Activated naive CD8-positive, alpha-beta T cell treated with anti-CD3 and anti-CD28 coated beads, Interleukin-2, amount 50 U/mL, for 24 hours (primary cell): ENCODE data around the gene PPP1R1B.

Experiments used
- ATAC-seq: fragments of 150-1000 bp; cut with Tn5 transposase; one replicate; pipeline ENCODE4 v1.10.0; 2021
- DNase-seq: peaks from one replicate; pipeline ENCODE4 v3.0.0; 2021
- H3K27ac Mint-ChIP-seq: one replicate; pipeline ENCODE4 v1.8.0; 2021; ENCODE audit warnings: mild to moderate bottlenecking, mixed read lengths
- H3K27me3 Mint-ChIP-seq: one replicate; pipeline ENCODE4 v1.8.0; 2021; ENCODE audit warnings: mixed read lengths
- H3K36me3 Mint-ChIP-seq: one replicate; pipeline ENCODE4 v1.8.0; 2021; ENCODE audit warnings: low read depth, mixed read lengths
- H3K4me1 Mint-ChIP-seq: one replicate; pipeline ENCODE4 v1.8.0; 2021; ENCODE audit warnings: mixed read lengths
- H3K4me3 Mint-ChIP-seq: one replicate; pipeline ENCODE4 v1.8.0; 2021; ENCODE audit warnings: mild to moderate bottlenecking, moderate library complexity, mixed read lengths
- H3K9me3 Mint-ChIP-seq: one replicate; pipeline ENCODE4 v1.8.0; 2021; ENCODE audit warnings: mixed read lengths

PPP1R1B gene

DNA sequence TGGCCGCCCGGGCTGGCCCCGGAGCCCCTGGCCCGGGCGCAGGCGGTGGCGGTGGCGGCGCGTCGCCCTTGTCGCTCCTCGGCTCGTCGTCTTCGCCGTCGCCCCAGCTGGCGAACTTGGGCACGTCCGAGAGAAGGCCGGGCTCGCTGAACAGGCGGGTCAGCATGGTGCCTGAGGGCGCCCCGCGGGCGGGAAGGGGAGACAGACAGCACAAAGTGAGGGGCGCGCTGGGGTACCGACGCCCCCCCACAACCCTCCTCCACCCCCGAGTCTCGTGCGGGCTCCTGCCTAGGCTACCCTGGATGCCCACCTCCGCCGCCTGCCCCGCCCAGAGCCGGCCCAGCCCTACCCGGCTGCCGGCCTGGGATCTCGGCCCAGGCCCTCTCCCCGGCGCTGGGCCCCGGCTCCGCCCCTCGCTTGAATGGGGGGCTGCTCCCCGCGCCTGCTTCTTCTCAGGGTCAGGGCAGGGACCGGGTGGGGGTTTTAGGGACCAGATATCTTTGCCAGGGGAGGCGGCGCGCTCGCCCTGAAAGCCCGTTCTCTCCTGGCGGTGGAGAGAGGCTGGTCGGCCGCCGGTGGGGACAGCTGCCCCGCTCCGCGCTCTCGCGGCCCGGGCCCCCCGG lies 20.2 kb upstream of the PPP1R1B start:
- H3K27me3 Mint-ChIP-seq: peaks cover 71% of the 10 kb centered on the region
- ATAC-seq (no peak), DNase-seq (no peak)
- H3K36me3 Mint-ChIP-seq: no peaks in the 10 kb centered on the region
- no peak overlapping the region for H3K27ac Mint-ChIP-seq
- H3K4me1 Mint-ChIP-seq: peaks cover 23% of the 10 kb centered on the region
- no peak overlapping the region for H3K4me3 Mint-ChIP-seq
- no peaks in the 10 kb centered on the region for H3K9me3 Mint-ChIP-seq

DNA sequence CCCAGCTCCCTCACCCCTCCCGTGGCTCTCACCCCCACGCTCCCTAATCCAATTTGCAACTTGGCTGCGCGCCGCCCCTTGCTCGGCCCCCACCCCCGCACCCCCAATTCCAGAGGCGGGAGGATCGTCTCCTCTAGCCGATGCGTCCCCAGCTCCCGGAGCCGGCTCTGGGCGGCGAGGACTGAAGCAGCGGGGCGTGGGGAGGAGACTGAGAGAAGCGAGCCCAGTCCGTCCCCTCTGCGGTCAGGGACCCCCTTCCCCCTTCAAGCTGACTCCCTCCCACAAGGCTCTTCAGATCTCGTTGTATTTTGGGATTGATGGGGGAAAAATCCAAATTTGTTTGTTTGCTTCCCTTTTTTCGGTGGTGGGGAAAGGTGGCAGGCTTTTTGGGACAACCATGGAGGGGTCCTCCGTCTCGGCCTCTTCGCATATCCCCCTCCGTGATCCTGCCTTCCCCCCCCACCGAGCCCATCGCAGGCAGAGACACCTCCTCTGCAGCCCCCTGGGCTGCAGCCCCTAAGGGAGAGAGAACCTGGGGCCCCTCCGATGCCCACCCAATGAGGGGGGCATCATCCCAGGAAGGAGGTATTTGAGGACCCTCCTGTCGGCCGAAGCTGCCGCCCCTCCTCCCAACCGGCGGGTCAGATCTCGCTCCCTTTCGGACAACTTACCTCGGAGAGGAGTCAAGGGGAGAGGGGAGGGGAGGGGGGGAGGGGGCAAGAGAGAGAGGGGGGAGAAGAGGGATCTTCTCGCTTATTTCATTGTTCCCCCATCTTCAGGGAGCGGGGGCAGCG lies 19.5 kb upstream of the PPP1R1B start:
- no peak for ATAC-seq
- H3K27me3 Mint-ChIP-seq: peaks cover 64% of the 10 kb centered on the region
- peak; percentile 2 for DNase-seq
- H3K36me3 Mint-ChIP-seq: no peaks in the 10 kb centered on the region
- H3K4me1 Mint-ChIP-seq: peaks cover 23% of the 10 kb centered on the region
- no peak overlapping the region for H3K27ac Mint-ChIP-seq
- H3K4me3 Mint-ChIP-seq: no peak overlapping the region
- H3K9me3 Mint-ChIP-seq: no peaks in the 10 kb centered on the region

DNA sequence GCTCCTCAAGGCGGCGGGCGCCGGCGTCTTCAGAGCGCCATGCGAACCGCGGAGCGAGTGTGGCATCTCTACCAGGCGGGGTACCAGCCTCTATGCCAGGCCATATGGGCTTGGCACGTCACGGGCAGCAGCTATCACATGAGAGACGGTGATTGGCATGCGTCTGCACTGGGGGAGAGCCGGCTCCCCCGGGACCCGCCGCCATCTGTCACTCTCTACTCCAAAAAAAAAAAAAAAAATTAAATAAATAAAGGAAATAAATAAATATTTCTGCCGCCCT lies 19.0 kb upstream of the PPP1R1B start, which contains the start of gene NEUROD2:
Gene NEUROD2 (minus strand): TSS at position 70 of the 280 bp plus-strand sequence. CDS start 1,321 bp downstream, outside the sequence.
- H3K27ac Mint-ChIP-seq: no peak within 1 kb of the TSS
- H3K4me3 Mint-ChIP-seq: no peak within 1 kb of the TSS
- no peak for ATAC-seq

DNA sequence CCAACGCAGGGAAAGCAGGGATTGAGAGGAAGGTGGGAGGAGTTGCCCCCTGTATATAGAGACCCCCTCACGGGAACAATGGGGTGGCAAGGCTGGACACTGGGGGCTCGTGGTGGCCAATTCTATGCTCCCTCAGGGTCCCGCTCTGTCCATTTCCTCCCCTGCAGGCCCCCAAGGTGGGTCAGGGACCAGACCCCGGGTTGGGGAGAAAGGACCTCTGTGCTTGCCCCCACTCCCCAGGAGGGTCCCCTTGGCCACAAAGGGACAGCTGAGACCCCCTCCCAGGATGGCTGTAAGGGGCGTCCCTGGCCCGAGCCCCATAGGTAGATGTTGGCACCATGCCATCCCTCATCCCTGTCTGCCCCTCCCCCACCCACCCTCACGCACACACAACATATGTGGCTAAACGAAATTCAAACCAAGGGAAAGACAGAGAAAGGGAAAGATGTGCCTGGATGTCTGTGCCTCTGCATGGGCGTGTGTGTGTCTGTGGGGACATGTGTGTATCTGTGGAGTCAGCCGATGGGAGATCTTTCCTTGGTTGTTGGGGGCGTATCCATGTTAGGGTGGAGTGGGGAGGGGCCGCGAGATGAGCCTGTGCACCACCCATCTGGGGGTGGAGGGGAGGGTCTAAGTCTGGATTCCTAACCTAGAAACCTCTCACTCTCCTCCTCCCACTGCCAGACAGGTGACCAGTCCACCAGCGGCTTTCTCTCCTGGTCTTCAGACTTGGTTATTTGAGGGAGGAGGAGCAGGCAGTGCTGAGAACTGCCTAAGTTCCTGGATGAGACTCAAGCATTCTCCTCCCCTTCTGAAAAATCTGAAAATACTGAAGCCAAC lies 18.4 kb upstream of the PPP1R1B start:
- H3K27ac Mint-ChIP-seq: no peak overlapping the region
- ATAC-seq (no peak), DNase-seq (no peak)
- no peaks in the 10 kb centered on the region for H3K9me3 Mint-ChIP-seq
- no peaks in the 10 kb centered on the region for H3K36me3 Mint-ChIP-seq
- peaks cover 59% of the 10 kb centered on the region for H3K27me3 Mint-ChIP-seq
- no peak overlapping the region for H3K4me3 Mint-ChIP-seq
- H3K4me1 Mint-ChIP-seq: peaks cover 20% of the 10 kb centered on the region

More for the DNA sequence above, 19.0 kb upstream of the PPP1R1B start, which contains the start of gene NEUROD2:
- peaks cover 60% of the 10 kb centered on the region for H3K27me3 Mint-ChIP-seq
- peaks cover 23% of the 10 kb centered on the region for H3K4me1 Mint-ChIP-seq
- no peak for DNase-seq
- no peaks in the 10 kb centered on the region for H3K36me3 Mint-ChIP-seq
- no peaks in the 10 kb centered on the region for H3K9me3 Mint-ChIP-seq

DNA sequence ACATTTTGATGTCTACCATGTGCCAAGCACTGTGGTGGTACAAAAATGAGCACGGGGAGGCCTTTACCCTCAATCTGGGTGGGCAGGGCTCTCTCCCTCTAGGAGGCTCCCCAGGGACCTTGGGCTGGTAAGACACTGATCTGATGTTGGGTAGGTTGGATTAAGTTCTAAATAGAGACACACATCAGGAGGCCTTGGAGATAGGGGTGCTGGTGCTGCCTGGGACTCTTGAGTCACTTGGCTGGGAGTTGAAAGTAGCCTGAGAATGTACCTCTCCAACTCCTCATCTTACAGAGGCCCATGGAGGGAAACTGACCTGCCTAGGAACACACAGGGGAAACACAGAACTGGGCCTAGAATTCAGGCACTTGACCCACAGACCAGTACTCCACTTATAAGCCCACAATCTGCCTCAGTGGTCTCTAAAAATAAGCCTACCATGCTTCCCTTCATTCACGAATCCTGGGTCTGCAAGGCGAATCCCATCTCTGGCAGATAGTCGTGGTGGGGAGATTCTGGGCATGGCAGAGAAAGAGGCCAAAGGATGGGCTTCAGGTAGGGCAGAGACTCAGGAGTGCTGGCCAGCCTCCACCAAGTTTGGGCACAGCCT lies 17.2 kb upstream of the PPP1R1B start:
- Mint-ChIP-seq H3K27ac (no peak overlapping the region), H3K9me3 (no peaks in the 10 kb centered on the region), H3K36me3 (no peaks in the 10 kb centered on the region), H3K4me1 (peaks cover 15% of the 10 kb centered on the region), H3K4me3 (no peak overlapping the region), H3K27me3 (peaks cover 54% of the 10 kb centered on the region)
- DNase-seq (no peak), ATAC-seq (no peak)

DNA sequence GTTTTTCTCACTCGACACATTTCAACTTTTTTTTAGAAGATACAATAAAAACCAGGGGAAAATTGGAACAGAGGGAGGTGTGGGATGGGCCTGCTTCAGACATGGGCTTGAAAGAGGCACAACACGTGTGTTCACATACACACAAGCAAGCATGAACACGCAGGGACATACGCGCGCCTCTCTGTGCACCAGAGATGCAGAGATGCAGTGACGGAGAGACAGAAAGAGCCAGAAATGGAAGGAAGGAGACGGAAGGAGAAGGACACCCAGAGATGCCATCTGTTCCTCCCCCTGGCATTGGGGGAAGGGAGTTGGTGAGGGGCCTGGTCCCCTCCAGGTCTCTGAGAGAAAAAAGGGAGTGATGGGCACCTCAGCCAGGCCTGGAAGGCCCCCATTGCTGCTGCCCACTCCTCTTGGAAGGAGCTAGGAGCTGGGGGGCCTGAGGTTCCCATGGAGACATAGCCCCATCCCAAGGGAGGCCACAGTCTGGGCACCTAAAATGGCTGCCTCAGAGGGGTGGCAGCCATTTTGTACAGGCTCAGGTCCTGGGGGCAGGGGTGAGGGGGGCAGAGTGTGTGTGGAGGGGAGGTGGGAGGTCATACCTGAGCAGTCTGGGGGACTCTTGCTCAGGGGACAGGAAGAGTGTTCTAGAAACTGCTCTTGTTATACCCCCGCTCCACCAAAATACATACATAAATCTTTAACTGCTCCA lies 15.2 kb upstream of the PPP1R1B start:
- H3K36me3 Mint-ChIP-seq: no peaks in the 10 kb centered on the region
- H3K27ac Mint-ChIP-seq: no peak overlapping the region
- H3K4me1 Mint-ChIP-seq: peaks cover 4% of the 10 kb centered on the region
- ATAC-seq (no peak), DNase-seq (no peak)
- peaks cover 57% of the 10 kb centered on the region for H3K27me3 Mint-ChIP-seq
- H3K4me3 Mint-ChIP-seq: no peak overlapping the region
- no peaks in the 10 kb centered on the region for H3K9me3 Mint-ChIP-seq

DNA sequence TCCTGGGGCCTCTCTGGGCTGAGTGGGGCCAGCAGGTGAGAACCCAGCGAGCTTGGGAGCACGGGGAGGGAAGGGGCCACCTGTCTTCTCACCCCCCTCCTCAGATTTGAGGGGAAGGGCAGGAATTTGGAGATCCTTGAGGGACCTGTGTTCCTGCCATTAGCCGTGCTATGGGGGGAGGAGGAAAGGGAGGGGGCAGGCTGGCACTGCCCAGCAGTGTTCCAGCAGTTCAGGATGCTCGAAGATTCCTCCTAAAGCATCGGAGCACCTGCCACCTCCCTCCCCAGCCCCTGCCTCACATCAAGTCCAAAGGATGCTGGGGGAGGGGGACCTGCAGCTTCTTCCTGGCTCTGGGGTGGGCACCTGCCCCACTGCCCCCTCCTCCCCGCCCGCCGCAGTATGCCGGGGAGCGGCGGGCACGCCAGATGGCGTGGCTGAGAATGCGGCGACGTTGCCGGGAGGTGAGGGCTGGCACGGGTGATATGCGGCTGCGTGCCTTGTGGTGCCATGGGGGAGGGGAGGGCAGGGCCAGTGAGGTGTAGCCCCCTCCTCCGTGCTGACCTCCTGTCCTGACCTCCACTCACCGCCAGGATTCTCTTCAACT lies 14.4 kb upstream of the PPP1R1B start:
- Mint-ChIP-seq H3K27me3 (peaks cover 55% of the 10 kb centered on the region), H3K4me1 (peaks cover 3% of the 10 kb centered on the region), H3K36me3 (no peaks in the 10 kb centered on the region), H3K4me3 (no peak overlapping the region), H3K9me3 (no peaks in the 10 kb centered on the region), H3K27ac (no peak overlapping the region)
- DNase-seq: no peak
- ATAC-seq: no peak

DNA sequence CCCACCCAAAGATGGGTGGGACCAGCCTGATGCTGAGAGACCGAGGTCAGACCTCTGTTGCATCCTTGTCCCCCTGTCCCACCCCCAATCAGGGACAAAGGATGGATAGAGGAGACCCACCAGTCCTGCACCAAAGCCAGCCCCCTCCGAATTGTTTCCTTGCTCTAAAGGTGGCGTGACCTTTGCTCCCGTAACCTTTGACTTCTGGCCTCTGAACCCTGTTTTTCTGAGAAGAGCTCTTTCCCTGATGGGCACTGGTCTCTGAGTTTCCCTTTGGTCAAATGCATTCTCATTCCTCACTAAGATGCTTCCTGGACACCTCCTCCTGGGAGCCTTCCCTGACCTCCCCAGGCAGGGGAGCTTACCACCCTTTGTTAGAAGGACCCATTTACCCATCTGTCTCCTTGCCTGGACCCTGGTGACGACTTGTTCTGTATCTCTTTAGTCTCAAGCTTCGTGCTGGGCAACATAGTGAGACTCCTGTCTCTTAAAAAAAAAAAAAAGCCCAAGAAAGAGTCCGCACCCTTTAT lies 13.8 kb upstream of the PPP1R1B start:
- Mint-ChIP-seq H3K36me3 (no peaks in the 10 kb centered on the region), H3K27ac (no peak overlapping the region), H3K9me3 (no peaks in the 10 kb centered on the region), H3K4me3 (no peak overlapping the region), H3K27me3 (peaks cover 52% of the 10 kb centered on the region), H3K4me1 (peaks cover 2% of the 10 kb centered on the region)
- DNase-seq (no peak), ATAC-seq (no peak)

DNA sequence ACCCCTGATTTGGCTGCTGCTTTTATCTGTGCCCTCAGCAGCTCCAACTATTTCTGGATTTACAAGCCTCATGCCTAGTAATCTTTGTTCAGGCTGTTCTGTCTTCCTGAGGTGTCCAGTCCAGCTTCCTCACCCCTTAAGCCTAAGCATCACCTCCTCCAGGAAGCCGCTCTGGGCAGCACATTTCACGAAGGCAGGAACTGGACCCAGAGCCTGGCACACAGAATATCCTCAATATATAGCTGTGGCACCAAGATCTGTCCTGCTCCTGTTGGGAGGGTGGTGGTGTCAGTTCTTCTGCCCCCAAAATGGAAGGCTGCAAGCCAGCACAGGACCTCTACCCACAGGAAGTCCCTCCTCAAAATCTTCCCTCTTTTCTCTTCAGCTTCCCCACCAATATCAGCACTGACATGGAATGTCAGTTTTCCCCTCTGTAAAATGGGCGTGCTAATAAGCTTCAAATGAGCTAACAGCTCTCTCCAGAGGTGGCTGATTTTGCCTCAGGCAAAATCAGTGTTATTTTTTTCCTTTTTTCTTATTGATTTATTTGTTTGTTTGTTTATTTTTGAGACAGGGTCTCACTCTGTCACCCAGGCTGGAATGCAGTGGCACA lies 12.1 kb upstream of the PPP1R1B start:
- H3K27ac Mint-ChIP-seq: no peak overlapping the region
- no peaks in the 10 kb centered on the region for H3K36me3 Mint-ChIP-seq
- ATAC-seq (no peak), DNase-seq (no peak)
- peaks cover 2% of the 10 kb centered on the region for H3K4me1 Mint-ChIP-seq
- H3K27me3 Mint-ChIP-seq: peaks cover 36% of the 10 kb centered on the region
- H3K4me3 Mint-ChIP-seq: no peak overlapping the region
- no peaks in the 10 kb centered on the region for H3K9me3 Mint-ChIP-seq

DNA sequence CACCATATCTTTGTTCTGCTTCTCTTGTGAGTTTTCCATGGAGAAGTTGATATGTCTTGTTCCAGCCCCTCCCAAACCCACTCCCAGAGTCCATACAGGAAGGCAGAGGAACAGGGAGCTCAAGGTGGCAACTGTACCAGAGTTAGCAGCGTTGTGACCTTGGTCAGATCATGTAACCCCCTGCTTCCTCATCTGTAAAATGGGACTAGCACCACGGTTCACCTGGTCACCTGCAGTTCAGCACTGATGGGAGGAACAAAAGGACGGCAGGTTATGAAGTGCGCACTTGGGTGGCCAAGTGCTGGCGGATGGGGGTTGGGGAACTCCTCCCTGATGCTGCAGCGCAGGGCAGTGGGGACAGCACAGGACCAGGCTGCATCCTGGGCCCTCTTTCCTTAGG lies 11.3 kb upstream of the PPP1R1B start:
- H3K27ac Mint-ChIP-seq: no peak overlapping the region
- ATAC-seq (no peak), DNase-seq (no peak)
- no peaks in the 10 kb centered on the region for H3K36me3 Mint-ChIP-seq
- H3K4me3 Mint-ChIP-seq: no peak overlapping the region
- peaks cover 33% of the 10 kb centered on the region for H3K27me3 Mint-ChIP-seq
- no peaks in the 10 kb centered on the region for H3K9me3 Mint-ChIP-seq
- peaks cover 2% of the 10 kb centered on the region for H3K4me1 Mint-ChIP-seq

DNA sequence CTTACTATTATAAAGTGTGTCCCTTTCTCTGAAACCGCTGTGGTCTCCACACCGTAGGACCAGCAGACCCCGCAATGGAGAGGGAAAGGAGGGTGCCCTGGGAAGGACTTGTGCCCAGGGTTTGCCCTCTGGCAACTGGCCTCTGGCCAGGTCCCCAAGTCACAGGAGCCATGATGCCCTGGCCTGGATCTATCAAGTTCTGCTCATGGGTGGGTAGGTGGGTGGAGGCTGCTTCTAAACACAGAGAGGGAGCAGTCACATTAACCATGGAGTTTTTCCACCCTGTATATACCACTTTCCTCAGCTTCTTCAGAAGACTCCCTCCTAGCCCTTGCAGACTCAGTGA lies 9.7 kb upstream of the PPP1R1B start:
- peaks cover 30% of the 10 kb centered on the region for H3K27me3 Mint-ChIP-seq
- peak overlapping the region; percentile 5 for H3K27ac Mint-ChIP-seq
- H3K9me3 Mint-ChIP-seq: no peaks in the 10 kb centered on the region
- DNase-seq (no peak), ATAC-seq (no peak)
- H3K36me3 Mint-ChIP-seq: no peaks in the 10 kb centered on the region
- H3K4me3 Mint-ChIP-seq: peak overlapping the region; percentile 64
- H3K4me1 Mint-ChIP-seq: peaks cover 3% of the 10 kb centered on the region

DNA sequence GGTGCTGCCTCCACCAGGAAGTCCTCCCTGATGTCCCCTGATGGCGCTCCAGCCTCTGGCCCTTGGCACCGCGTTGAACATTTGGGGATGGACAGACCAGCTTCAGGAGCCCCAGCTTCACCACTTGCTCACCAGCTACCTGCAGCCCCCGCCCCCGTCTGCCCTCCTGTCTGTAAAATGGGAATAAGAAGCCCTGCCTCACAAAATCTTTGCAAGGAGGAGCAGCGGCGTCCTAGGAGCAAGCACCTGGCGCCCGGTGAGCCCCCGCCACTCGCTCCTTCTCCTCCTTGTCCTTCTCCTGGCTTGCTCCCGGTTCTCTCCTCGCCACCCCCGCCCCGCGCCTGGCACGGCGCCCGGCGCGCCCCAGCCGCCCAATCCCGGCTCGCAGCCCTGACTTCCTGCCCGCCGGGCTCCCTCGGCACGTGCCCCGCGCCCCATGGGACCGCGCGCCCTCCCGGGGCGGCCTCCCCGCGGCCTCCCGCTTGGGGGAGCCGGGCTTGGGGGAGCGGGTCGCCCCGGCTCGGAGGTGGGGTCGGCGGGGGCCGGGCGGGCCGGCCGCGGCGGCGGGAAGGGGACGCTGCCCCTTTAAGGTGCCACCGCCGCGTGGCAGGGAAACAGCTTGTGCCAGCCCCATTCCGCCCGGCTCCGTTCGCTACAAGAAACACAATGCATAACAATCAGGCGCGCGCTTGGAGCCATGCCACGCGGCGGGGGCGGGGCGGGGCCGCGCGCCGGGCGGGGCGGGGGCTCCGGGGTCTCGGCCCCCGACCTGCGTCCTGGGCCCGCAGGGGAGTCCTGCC lies 9.1 kb upstream of the PPP1R1B start:
- Mint-ChIP-seq H3K36me3 (no peaks in the 10 kb centered on the region), H3K27ac (peak overlapping the region; percentile 5), H3K4me3 (peak overlapping the region; percentile 64), H3K27me3 (peaks cover 30% of the 10 kb centered on the region), H3K4me1 (peaks cover 8% of the 10 kb centered on the region), H3K9me3 (no peaks in the 10 kb centered on the region)
- peak; percentile 60 for DNase-seq
- peak; percentile 22 for ATAC-seq
